Immature natural killer cell (primary cell): ENCODE measurements around the gene TMA7B. TPM values are rescaled to one million over a fixed set of nuclear protein-coding genes. Genes with fewer than 3 reads are reported as not detected.

Experiments used
- DNase-seq, 3 donors: peaks; one replicate each; pipeline ENCODE4 v3.0.0; 2022; ENCODE audit warnings: mixed read lengths in 1 of 3
- H3K27ac Mint-ChIP-seq, 6 donors: one replicate each; pipeline ENCODE4 v1.8.0; 2020; ENCODE audit warnings: mixed read lengths in 6 of 6, mild to moderate bottlenecking in 5 of 6, inconsistent platforms in 4 of 6, moderate library complexity in 3 of 6
- H3K27me3 Mint-ChIP-seq, 3 donors: one replicate each; pipeline ENCODE4 v1.8.0; 2020 to 2021; ENCODE audit warnings: low read depth in 3 of 3, mild to moderate bottlenecking in 3 of 3, mixed read lengths in 3 of 3, moderate library complexity in 3 of 3, inconsistent platforms in 1 of 3
- H3K36me3 Mint-ChIP-seq, 3 donors: one replicate each; pipeline ENCODE4 v1.8.0; 2020; ENCODE audit warnings: mixed read lengths in 3 of 3, inconsistent platforms in 2 of 3, mild to moderate bottlenecking in 2 of 3
- H3K4me1 Mint-ChIP-seq, 2 donors: one replicate each; pipeline ENCODE4 v1.8.0; 2020; ENCODE audit warnings: inconsistent platforms in 2 of 2, mild to moderate bottlenecking in 2 of 2, mixed read lengths in 2 of 2, moderate library complexity in 1 of 2
- H3K4me3 Mint-ChIP-seq, 5 donors: one replicate each; pipeline ENCODE4 v1.8.0; 2020; ENCODE audit warnings: mild to moderate bottlenecking in 5 of 5, mixed read lengths in 5 of 5, inconsistent platforms in 3 of 5, moderate library complexity in 3 of 5
- H3K9me3 Mint-ChIP-seq, 6 donors: one replicate each; pipeline ENCODE4 v1.8.0; 2020; ENCODE audit warnings: mild to moderate bottlenecking in 6 of 6, mixed read lengths in 6 of 6, inconsistent platforms in 4 of 6, moderate library complexity in 3 of 6
- polyA plus RNA-seq, 3 donors: library from polyadenylated mRNA; unstranded; fragments of 300-500 nt; fragmentation: Illumina TruSeq; gene quantifications; one replicate each; pipeline ENCODE4 v1.2.3, GENCODE V29; 2021

Gene TMA7B
- polyA plus RNA-seq, 3 donors from 2014 or later: 1.4 to 2.1 TPM; not detected in 1

DNA sequence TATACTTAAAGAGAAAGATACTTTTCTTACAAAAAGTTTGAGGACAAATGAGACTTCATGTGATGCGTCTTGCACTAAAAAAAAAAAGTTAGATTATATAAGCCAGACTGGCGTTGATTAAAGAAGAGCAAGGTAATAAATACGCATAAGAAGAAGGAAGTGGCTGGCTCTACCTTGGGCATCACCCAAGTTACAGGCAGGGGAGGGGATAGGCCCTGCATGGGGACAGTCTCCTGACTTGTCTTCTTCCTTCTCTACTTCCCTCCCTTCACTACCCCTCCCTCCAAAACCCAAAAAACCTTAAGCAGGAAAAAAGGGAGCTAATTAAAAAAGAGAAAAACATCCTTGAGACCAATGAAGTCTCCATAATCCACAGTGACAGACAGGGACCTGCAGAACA, 22.3 kb upstream of the TMA7B start:
- Mint-ChIP-seq H3K4me1 (peaks cover 83 to 89% of the 10 kb centered on the region in 2 donors), H3K36me3 (no peaks in the 10 kb centered on the region), H3K4me3 (peak overlapping the region in 1 of 5 donors; percentile 21), H3K27ac (peak overlapping the region in 5 of 6 donors; percentile 52 to 84 (median 76)), H3K9me3 (no peaks in the 10 kb centered on the region), H3K27me3 (peaks cover 0 to 3% (median 0%) of the 10 kb centered on the region in 3 donors)
- no peak for DNase-seq

DNA sequence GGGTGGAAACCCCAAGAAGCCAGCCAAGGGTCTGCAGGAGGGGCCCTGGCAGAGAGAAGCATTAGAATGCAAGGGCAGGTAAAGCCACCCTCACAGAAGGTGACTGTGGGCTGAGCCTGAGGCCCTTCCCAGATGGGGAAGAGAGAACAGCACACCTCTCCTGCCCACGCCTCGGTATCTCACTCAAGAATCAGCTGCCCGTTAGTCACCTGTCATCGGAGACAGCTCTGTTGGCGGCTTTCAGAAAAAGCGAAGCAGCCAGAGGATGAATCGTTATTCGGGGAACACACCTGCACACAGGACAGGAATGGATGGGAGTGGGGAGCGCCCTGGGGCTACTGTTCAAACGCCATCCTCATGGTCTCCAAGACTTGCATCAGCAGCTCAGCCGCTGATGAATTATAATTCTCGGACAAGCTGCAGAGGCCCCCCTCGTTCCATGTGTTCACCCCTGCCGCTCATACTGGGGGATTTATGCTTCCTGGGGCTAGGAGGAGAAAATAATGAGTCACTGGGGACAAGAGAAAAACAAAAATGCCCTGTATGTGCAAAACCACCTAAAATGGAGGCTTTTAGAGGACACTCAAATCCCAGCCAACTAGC, 21.6 kb upstream of the TMA7B start:
- H3K4me1 Mint-ChIP-seq: peaks cover 82 to 88% of the 10 kb centered on the region in 2 donors
- H3K36me3 Mint-ChIP-seq: no peaks in the 10 kb centered on the region
- peak overlapping the region in 5 of 6 donors; percentile 12 to 84 (median 36) for H3K27ac Mint-ChIP-seq
- H3K4me3 Mint-ChIP-seq: peak overlapping the region in 1 of 5 donors; percentile 21
- H3K9me3 Mint-ChIP-seq: no peaks in the 10 kb centered on the region
- no peak for DNase-seq
- peaks cover 0 to 1% (median 0%) of the 10 kb centered on the region in 3 donors for H3K27me3 Mint-ChIP-seq

- peak overlapping the region; percentile 18 to 83 (median 56) for H3K27ac Mint-ChIP-seq
Observed at GRCh38 chr22:39939830-39940229, 20.4 kb upstream of the TMA7B start.

GRCh38 chr22:39940757-39941305, 19.4 kb upstream of the TMA7B start:
- H3K36me3 Mint-ChIP-seq: no peaks in the 10 kb centered on the region
- peak in 1 of 3 donors; percentile 37 for DNase-seq
- peaks cover 78 to 87% of the 10 kb centered on the region in 2 donors for H3K4me1 Mint-ChIP-seq
- no peaks in the 10 kb centered on the region for H3K9me3 Mint-ChIP-seq
- no peaks in the 10 kb centered on the region for H3K27me3 Mint-ChIP-seq
- H3K27ac Mint-ChIP-seq: peak overlapping the region; percentile 27 to 83 (median 64)
- H3K4me3 Mint-ChIP-seq: peak overlapping the region in 2 of 5 donors; percentile 30 to 33

More at GRCh38 chr22:39939830-39940229, 20.4 kb upstream of the TMA7B start:
- Mint-ChIP-seq H3K9me3 (no peaks in the 10 kb centered on the region), H3K27me3 (no peaks in the 10 kb centered on the region), H3K36me3 (no peaks in the 10 kb centered on the region), H3K4me3 (no peak overlapping the region), H3K4me1 (peaks cover 81 to 88% of the 10 kb centered on the region in 2 donors)
- DNase-seq: no peak

- Mint-ChIP-seq H3K9me3 (no peaks in the 10 kb centered on the region), H3K4me1 (peaks cover 72 to 86% of the 10 kb centered on the region in 2 donors), H3K4me3 (no peak overlapping the region), H3K27me3 (no peaks in the 10 kb centered on the region), H3K27ac (peak overlapping the region; percentile 8 to 74 (median 32)), H3K36me3 (no peaks in the 10 kb centered on the region)
- DNase-seq: no peak
Observed at GRCh38 chr22:39941601-39942000, 18.6 kb upstream of the TMA7B start.

DNA sequence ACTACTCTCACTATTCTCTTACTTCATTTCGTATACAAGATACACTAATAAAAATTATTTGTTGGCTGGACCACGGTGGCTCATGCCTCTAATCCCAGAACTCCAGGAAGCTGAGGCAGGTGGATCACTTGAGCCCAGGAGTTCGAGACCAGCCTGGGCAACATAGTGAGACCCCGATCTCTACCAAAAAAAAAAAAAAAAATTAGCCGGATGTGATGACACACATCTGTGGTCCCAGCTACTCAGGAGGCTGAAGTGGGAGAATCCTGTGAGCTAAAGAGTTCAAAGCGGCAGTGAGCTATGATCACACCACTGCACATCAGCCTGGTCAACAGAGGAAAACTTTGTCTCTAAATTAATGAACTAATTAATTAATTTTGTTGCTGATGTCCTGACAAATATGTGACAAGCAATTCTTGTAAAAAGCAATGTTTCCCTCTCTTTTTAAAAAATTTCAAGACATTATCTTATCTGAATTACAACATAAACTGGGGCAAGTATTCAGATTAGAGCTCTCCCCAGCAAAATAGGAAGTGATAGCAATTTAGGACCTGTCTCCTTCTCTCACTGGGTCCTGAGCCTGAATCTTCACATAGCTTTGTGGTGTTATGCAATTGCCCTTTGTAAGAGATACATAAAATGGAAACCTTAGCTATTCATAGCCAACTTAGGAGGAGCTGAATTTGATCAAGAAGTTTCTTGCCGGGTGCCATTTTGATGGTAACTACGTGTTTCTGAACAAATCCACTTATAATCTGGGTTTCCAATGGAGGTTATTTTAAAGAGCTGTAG, 17.6 kb upstream of the TMA7B start:
- Mint-ChIP-seq H3K27me3 (no peaks in the 10 kb centered on the region), H3K4me3 (peak overlapping the region in 2 of 5 donors; percentile 41 to 45), H3K9me3 (no peaks in the 10 kb centered on the region), H3K27ac (peak overlapping the region; percentile 5 to 82 (median 76)), H3K4me1 (peaks cover 66 to 81% of the 10 kb centered on the region in 2 donors), H3K36me3 (no peaks in the 10 kb centered on the region)
- no peak for DNase-seq

DNA sequence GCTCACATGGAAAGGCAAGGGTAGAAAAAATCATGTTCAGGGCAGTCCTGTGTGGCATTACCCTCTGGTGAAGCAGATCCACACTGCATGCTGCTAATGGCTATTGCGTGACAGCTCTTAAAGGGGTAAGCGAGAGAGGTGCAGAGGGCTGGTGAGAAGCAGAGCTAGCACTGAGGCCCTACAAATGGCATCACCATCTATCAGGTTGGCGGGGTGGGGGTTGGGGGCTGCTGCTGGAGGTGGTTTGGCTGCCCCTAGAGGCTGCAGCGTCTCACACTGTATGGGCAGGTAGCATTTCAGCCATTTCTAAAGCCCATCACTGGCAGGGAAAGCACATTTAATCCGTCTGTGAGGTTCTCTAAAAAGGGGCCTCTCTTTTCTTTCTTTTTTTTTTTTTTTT, 16.9 kb upstream of the TMA7B start:
- Mint-ChIP-seq H3K4me1 (peaks cover 61 to 77% of the 10 kb centered on the region in 2 donors), H3K27ac (peak overlapping the region in 5 of 6 donors; percentile 5 to 82 (median 78))

GRCh38 chr22:39943953-39944872, 16.0 kb upstream of the TMA7B start:
- Mint-ChIP-seq H3K27me3 (no peaks in the 10 kb centered on the region), H3K9me3 (no peaks in the 10 kb centered on the region), H3K4me3 (peak overlapping the region in 1 of 5 donors; percentile 29), H3K27ac (peak overlapping the region; percentile 28 to 83 (median 70)), H3K36me3 (peaks cover 5 to 10% (median 6%) of the 10 kb centered on the region in 3 donors), H3K4me1 (peaks cover 60 to 78% of the 10 kb centered on the region in 2 donors)
- no peak for DNase-seq

More for the DNA sequence above, 16.9 kb upstream of the TMA7B start:
- no peaks in the 10 kb centered on the region for H3K9me3 Mint-ChIP-seq
- no peaks in the 10 kb centered on the region for H3K27me3 Mint-ChIP-seq
- H3K36me3 Mint-ChIP-seq: peaks cover 0 to under 1% (median 0%) of the 10 kb centered on the region in 3 donors
- peak overlapping the region in 2 of 5 donors; percentile 41 to 45 for H3K4me3 Mint-ChIP-seq
- DNase-seq: no peak

DNA sequence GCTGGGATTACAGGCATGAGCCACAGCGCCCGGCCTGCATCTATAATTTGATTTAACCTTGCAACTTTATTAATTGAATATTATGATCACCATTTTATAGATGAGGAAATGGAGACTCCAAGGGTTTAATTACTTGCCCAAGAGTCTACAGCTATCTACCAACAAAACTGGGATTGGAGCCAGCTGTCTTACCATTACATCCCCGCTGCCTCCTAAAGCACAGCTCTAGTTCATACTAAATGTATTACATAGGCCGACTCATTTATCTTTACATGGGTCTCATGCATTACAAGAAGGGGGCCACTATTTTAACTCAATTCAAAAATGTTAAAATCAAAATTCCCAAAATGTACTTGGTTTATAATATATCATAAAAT, 14.1 kb upstream of the TMA7B start:
- H3K4me3 Mint-ChIP-seq: no peak overlapping the region
- H3K27me3 Mint-ChIP-seq: no peaks in the 10 kb centered on the region
- no peaks in the 10 kb centered on the region for H3K9me3 Mint-ChIP-seq
- no peak for DNase-seq
- peaks cover 14 to 18% (median 17%) of the 10 kb centered on the region in 3 donors for H3K36me3 Mint-ChIP-seq
- H3K27ac Mint-ChIP-seq: peak overlapping the region in 1 of 6 donors; percentile 4
- peaks cover 63 to 82% of the 10 kb centered on the region in 2 donors for H3K4me1 Mint-ChIP-seq

- DNase-seq: no peak
- no peaks in the 10 kb centered on the region for H3K27me3 Mint-ChIP-seq
- no peak overlapping the region for H3K4me3 Mint-ChIP-seq
- H3K27ac Mint-ChIP-seq: peak overlapping the region in 3 of 6 donors; percentile 32 to 51 (median 40)
- no peaks in the 10 kb centered on the region for H3K9me3 Mint-ChIP-seq
- peaks cover 19 to 23% (median 22%) of the 10 kb centered on the region in 3 donors for H3K36me3 Mint-ChIP-seq
- H3K4me1 Mint-ChIP-seq: peaks cover 66 to 82% of the 10 kb centered on the region in 2 donors
Observed at GRCh38 chr22:39946503-39947219, 13.5 kb upstream of the TMA7B start.

DNA sequence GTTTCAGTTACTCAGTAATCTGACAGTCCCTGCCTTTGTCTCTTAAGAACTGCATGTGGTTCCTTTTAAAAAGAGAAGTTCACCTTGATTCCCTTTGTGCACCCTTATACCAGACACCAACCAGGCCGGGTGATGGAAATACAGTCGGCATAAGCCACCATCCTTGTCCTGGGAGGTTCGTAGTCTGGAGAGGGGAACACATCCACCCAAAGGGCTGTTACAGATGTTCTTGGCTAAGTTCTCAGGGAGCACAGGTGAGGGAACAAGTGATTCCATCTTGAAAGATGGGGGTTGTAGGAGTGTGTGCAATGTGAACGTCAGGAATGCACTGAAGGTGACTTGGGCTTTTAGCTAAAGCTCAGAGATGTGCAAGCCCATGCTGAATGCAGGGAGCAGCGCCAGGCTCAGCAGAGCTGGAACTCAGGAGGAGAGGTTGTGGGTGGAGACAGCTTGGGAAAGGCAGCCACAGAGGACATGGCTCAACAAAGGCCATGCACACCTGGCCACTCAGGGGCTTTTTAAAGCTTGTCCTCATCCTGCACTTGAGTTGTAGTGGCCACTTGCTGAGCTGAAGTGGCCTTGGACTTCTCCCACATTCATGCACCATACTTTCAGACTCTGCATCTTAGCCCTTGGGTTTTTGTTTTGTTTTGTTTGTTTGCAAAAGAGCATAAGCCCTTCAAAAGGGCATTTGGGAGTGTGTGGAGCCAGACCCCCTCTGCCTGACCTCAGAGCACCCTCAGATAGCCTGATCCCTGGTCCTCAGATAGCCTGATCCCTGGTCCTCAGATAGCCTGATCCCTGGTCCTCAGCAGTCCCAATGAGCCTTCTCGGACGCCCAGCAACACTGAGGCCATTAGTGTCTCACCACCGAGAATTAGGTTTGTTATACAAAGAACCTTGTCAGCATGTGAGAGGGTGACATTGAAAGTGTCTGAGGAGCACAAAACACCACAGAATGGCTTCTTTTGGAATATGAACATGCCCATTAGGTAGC, 12.7 kb upstream of the TMA7B start:
- Mint-ChIP-seq H3K4me1 (peaks cover 73 to 87% of the 10 kb centered on the region in 2 donors), H3K36me3 (peaks cover 21 to 26% (median 24%) of the 10 kb centered on the region in 3 donors), H3K27me3 (peaks cover 0 to 2% (median 0%) of the 10 kb centered on the region in 3 donors), H3K27ac (peak overlapping the region in 5 of 6 donors; percentile 40 to 69 (median 51)), H3K4me3 (no peak overlapping the region), H3K9me3 (no peaks in the 10 kb centered on the region)
- DNase-seq: no peak
